ELR (cell line): ENCODE measurements around the gene GSTCD.
A peak's percentile ranks its signal among the peaks of the same experiment; 100 is the strongest.
"Not testable (repeated sequence)": the region's sequence is repeated elsewhere in the genome, so short reads cannot be mapped to it uniquely, and the experiment has no call there.

ENCODE experiments used
- DNase-seq: peaks from one replicate; pipeline ENCODE4 v3.0.0-alpha.2; 2015; ENCODE audit warnings: low read depth

GSTCD gene

DNA sequence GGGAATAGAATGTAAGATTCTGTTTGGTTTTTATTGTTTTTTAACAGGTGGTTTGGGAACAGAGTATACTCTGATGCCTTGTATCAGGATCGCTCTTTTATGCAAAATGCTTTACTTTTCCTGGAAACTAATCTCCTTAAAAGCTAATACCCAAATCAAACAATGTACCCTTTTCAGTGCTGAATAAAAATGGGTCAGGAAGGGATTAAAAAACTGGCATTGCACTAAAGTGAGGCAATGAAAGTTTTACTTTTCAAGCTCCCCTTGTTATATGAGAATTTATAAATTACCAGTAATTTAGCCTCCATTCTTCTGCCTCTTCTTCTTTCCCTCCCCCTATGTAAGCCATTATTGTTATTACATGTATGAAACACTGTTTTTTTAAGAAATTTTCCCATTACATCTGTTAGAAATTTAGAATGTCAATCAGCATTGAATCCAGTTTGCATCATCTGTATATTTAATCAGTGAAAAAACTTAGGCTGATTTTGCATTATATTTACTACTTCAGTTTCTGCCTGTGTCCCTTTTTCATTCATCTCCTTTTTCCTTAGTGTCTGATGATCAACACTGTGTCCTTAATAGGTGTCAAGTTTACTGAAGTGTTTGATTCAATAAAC lies 97.0 kb downstream of the GSTCD start:
- no peak for DNase-seq

GRCh38 chr4:105807496-105807895 lies 98.9 kb downstream of the GSTCD start:
- DNase-seq, result no peak

- DNase-seq, result no peak
Measured at GRCh38 chr4:105808030-105808749, 99.6 kb downstream of the GSTCD start.

- peak; percentile 56 for DNase-seq
Measured at GRCh38 chr4:105808750-105809041, 100.1 kb downstream of the GSTCD start.

DNA sequence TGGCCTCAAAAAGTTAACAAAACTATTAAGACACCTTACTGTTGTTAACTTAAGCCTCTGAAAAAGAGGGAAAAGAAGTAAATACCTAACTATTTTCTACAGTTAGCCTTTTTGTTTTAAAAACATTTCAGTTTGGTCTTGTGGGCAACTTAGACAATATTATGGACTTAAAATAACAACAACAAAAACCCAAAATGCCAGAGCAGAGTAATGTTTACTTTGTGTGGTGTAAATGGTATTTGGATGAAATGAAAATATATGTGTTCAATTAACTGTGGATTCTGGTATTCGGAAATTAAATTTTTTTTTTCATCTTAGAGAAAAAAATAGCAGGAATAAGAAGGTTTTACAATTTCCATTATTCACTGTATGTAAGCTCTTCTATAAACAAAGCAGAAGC lies 107.1 kb downstream of the GSTCD start:
- no peak for DNase-seq

DNA sequence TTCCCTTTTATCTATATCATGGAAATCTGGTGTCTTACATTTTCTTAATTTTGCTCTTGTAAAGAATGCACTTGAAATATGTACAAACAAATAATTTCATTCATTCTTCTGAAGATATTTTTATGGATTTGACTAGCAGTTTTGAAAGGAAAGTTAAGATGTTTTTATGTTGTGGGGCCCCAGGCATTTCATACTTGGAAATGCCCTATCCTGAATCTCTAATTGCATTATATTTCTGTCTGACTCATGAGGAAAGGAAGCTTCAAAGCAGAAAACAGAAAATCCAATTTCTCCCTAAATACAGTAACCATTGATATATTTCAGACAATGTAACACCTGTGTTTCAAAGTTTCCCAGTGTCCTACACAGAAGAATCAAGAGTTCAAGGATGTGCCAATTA lies 113.5 kb downstream of the GSTCD start:
- DNase-seq, result no peak

- DNase-seq, result no peak
Measured at GRCh38 chr4:105828074-105828473, 119.5 kb downstream of the GSTCD start.

GRCh38 chr4:105831189-105831588 lies 122.6 kb downstream of the GSTCD start:
- no peak for DNase-seq

GRCh38 chr4:105835177-105835576 lies 126.6 kb downstream of the GSTCD start:
- no peak for DNase-seq

DNA sequence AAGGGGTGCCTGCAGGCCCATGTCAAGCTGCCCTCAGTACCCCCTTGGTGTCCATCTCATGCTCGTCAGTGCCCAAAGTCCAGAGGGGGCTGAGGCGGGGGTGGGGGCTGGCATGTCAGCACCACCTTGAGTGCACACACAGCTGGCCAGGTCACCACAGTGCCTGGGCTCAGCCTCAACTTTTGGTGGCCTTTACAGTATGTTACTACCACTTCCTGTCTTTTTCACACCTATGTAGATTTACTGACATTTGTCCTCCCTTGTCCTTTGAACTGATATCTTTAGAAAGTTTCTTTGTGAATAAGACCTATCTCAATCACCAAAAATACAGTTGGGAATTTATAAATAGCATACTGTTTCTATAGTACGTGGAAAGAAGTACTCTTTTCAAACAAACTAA lies 128.0 kb downstream of the GSTCD start:
- DNase-seq, result no peak

DNA sequence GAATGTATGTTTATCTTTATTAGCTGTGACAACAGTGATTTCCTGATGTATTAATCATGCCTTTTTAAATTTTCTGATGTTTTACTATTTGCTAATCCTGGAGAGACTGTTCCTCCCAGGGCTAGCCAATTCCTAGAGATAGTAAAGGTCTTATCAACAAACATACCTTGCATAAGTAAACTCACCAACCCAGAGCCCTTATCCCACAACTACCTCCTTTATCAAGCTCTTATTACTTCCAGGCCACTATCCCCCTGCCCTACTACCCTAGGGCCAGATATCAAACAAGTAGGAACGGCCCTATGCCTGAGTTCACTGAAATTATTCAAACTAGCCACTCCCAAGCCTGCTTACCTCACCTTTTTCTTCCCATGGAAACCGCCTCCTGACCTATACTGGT lies 128.5 kb downstream of the GSTCD start:
- no peak for DNase-seq

GRCh38 chr4:105838082-105838481 lies 129.5 kb downstream of the GSTCD start:
- no peak for DNase-seq

DNA sequence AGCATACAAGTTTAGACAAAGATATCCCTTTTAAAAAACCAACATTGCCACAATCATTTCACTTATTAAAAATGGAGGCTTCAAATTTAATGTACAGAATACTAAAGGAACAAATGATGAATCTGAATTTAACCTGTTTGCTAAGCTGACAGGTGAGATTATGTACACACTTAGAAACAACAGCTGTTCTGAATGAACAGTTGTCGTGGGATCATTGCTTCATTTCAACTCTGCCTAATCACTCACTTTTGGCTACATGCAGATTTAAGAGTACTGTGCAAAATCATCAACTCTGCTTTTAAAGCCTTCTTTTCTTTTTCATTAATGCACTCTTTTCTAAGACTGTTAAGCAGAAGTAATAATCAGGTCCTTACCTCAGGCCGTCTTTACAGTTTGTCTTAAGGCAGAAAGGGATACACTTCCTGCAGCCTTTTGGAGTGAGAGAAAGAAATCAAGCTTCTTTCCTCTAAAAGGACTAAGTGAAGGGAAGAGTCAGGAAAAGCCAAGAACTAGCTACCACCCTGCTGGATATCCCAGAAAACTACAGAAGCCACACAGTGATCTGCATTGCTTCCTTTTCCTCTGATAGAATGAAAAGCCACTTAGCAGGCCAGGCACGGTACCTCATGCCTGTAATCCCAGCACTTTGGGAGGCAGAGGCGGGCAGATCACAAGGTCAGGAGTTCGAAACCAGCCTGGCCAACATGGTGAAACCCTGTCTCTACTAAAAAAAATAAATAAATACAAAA lies 132.0 kb downstream of the GSTCD start:
- DNase-seq, result no peak

- DNase-seq, result no peak
Measured at GRCh38 chr4:105843941-105844340, 135.4 kb downstream of the GSTCD start.

GRCh38 chr4:105845559-105845958 lies 137.0 kb downstream of the GSTCD start:
- DNase-seq, result no peak

DNA sequence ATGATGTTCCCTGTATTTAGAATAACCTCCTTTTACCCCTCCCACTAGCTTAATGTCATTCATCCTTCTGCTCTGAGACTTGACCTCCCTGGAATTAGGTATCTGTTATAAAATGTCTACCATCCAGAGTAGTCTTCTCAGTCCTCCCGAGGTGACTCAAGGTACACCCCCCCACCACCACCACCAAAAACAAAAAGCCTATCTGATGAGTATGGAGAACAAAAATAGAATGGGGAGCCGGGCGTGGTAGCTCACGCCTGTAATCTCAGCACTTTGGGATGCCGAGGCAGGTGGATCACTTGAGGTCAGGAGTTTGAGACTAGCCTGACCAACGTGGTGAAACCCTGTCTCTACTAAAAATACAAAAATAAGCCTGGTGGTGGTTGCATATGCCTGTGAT lies 139.8 kb downstream of the GSTCD start:
- not testable (repeated sequence) for DNase-seq

- no peak for DNase-seq
Measured at GRCh38 chr4:105851196-105851595, 142.6 kb downstream of the GSTCD start.

DNA sequence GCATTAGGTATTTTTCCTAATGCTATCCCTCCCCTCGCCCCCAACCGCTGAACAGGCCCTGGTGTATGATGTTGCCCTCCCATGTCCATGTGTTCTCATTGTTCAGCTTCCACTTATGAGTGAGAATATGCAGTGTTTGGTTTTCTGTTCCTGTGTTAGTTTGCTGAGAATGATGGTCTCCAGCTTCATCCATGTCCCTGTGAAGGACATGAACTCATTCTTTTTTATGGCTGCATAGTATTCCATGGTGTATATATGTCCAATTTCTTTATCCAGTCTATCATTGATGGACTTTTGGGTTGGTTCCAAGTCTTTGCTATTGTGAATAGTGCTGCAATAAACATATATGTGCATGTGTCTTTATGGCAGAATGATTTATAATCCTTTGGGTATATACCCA lies 143.6 kb downstream of the GSTCD start:
- DNase-seq, result not testable (repeated sequence)

- no peak for DNase-seq
Measured at GRCh38 chr4:105858466-105859040, 150.0 kb downstream of the GSTCD start.

- peak; percentile 68 for DNase-seq
Measured at GRCh38 chr4:105859233-105859632, 150.6 kb downstream of the GSTCD start.

DNA sequence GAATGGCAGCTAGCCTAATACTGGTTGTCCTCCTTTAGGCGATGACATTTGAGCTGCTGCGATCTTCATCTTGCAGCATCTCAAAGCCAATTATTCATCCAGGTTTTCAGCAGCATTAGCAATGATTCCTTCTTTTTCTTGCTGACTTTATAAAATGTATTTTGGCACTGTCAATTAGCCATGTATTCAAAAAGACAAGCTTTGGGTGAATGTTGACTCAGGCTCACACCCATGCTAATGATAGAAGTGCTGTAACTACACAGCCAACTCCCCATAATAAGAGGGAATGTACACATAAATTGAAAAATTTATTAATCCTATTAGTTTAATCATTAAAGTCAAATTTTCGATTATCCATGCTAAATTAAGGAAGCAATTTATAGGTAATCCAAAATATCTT lies 162.4 kb downstream of the GSTCD start:
- DNase-seq, result no peak

GRCh38 chr4:105871997-105872396 lies 163.4 kb downstream of the GSTCD start:
- no peak for DNase-seq

DNA sequence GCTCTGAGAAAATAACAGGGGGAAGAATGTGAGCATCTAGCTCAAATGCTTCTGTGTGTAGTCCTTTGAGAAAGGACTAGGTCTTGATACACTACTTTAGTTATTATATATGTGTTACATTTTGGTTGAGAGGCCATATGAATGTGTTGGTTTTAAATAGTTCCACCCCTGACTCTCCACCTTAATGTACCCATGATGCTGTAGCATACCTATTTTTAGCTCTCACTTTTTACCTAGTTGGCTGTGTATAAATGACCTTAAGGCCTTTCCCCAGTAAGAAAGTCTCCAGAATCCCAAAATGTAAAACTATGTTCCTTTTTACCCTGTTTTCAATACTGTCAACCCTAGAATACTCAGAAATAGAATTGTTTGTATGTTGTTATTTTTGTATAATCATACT lies 166.6 kb downstream of the GSTCD start:
- no peak for DNase-seq
